MCF 10A (cell line): Measurements from ENCODE around the gene MTG2. TPM values are rescaled to one million over a fixed set of nuclear protein-coding genes. Genes with fewer than 3 reads are reported as not detected.

Source experiments
- BruUV-seq: library from RNA; stranded (reverse); fragments of 400-500 nt; replicated peaks from 2 replicates; lab custom pipeline; 2021; lab: Mats Ljungman, UMichigan
- CTCF ChIA-PET: fragments of 300-600 bp; sonication (Branson Sonifier 250); formaldehyde crosslinking; extraction: SDS; loops from one replicate; lab custom pipeline; 2021; ENCODE audit warnings: antibody characterized with exemption, inconsistent platforms; lab: Yijun Ruan, JAX
- POLR2A ChIA-PET: fragments of 300-600, 350-650 bp; sonication (Branson Sonifier 250); formaldehyde crosslinking; extraction: SDS; loops from one replicate; lab custom pipeline; 2020; ENCODE audit warnings: antibody characterized with exemption, inconsistent platforms; lab: Yijun Ruan, JAX
- DNase-seq: peaks from one replicate; pipeline ENCODE4 v3.0.0-alpha.2; 2018; ENCODE audit not compliant: unreplicated experiment
- H3K27ac Mint-ChIP-seq: one replicate; pipeline ENCODE4 v1.8.0; 2022; ENCODE audit warnings: mild to moderate bottlenecking, low read depth, mixed read lengths; ENCODE audit not compliant: unreplicated experiment
- H3K27me3 Mint-ChIP-seq: one replicate; pipeline ENCODE4 v1.8.0; 2022; ENCODE audit warnings: mixed read lengths; ENCODE audit not compliant: insufficient read depth, unreplicated experiment
- H3K36me3 Mint-ChIP-seq: one replicate; pipeline ENCODE4 v1.8.0; 2022; ENCODE audit warnings: mild to moderate bottlenecking, moderate library complexity, mixed read lengths; ENCODE audit not compliant: insufficient read depth, unreplicated experiment
- H3K4me1 Mint-ChIP-seq: one replicate; pipeline ENCODE4 v1.8.0; 2022; ENCODE audit warnings: mixed read lengths; ENCODE audit not compliant: insufficient read depth, unreplicated experiment
- H3K4me3 Mint-ChIP-seq: one replicate; pipeline ENCODE4 v1.8.0; 2022; ENCODE audit warnings: mild to moderate bottlenecking, moderate library complexity, mixed read lengths; ENCODE audit not compliant: unreplicated experiment
- H3K9me3 Mint-ChIP-seq: one replicate; pipeline ENCODE4 v1.8.0; 2022; ENCODE audit warnings: mixed read lengths; ENCODE audit not compliant: unreplicated experiment
- intact Hi-C: fragments of 100-400 bp; cut with micrococcal nuclease; formaldehyde crosslinking; loops from 2 replicates; pipeline ENCODE4 v1.14.1; 2022
- total RNA-seq: library from RNA; stranded (reverse); gene quantifications from 2 replicates; pipeline ENCODE4 v1.2.3, GENCODE V29; 2022
- TF ChIP-seq, protein P1 (sequence below): fragments of 200-600 bp; IDR thresholded peaks from one replicate; pipeline ENCODE4 v1.8.0; 2022; ENCODE audit warnings: antibody characterized with exemption, mild to moderate bottlenecking; ENCODE audit not compliant: unreplicated experiment

Gene MTG2
- total RNA-seq, 1 experiment from 2014 or later: 61.0 TPM

DNA sequence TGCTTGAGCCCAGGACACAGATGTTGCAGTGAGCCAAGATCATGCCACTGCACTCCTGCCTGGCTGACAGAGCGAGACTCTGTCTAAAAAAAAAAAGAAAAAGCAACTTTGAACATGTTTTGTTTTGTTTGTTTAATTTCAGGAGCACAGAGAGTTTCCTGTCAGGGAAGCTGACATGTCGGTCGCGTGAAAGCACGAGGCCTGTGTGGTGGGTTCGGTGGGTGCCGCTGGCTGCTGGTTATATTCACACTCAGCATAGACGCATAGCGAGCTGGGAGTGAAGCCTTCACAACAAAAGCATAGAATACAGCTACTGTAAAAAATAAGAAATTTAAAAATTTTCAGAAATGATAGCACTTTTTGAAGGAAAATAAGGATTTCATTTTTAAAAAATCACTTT is 14.5 kb downstream of the MTG2 start:
- peaks cover 74% of the 10 kb centered on the region for H3K36me3 Mint-ChIP-seq
- BruUV-seq: no TSS peak
- H3K9me3 Mint-ChIP-seq: no peaks in the 10 kb centered on the region
- TF ChIP-seq, protein P1, sequence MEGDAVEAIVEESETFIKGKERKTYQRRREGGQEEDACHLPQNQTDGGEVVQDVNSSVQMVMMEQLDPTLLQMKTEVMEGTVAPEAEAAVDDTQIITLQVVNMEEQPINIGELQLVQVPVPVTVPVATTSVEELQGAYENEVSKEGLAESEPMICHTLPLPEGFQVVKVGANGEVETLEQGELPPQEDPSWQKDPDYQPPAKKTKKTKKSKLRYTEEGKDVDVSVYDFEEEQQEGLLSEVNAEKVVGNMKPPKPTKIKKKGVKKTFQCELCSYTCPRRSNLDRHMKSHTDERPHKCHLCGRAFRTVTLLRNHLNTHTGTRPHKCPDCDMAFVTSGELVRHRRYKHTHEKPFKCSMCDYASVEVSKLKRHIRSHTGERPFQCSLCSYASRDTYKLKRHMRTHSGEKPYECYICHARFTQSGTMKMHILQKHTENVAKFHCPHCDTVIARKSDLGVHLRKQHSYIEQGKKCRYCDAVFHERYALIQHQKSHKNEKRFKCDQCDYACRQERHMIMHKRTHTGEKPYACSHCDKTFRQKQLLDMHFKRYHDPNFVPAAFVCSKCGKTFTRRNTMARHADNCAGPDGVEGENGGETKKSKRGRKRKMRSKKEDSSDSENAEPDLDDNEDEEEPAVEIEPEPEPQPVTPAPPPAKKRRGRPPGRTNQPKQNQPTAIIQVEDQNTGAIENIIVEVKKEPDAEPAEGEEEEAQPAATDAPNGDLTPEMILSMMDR: no peak
- H3K27ac Mint-ChIP-seq: no peak overlapping the region
- H3K4me3 Mint-ChIP-seq: no peak overlapping the region
- no peaks in the 10 kb centered on the region for H3K27me3 Mint-ChIP-seq
- ChIA-PET CTCF (no interaction called here), POLR2A (interaction anchor here (0.6 to 1.9 kb wide), 2 partner anchors 9 to 18 kb away, joined by 3 to 5 read pairs; no protein-coding TSS in a partner anchor)
- intact Hi-C loops: no loop called here
- DNase-seq: no peak
- H3K4me1 Mint-ChIP-seq: no peaks in the 10 kb centered on the region

GRCh38 chr20:62197801-62198200 is 15.0 kb downstream of the MTG2 start:
- no TSS peak for BruUV-seq
- POLR2A ChIA-PET: interaction anchor here (0.6 to 1.9 kb wide), 2 partner anchors 10 to 18 kb away, joined by 3 to 5 read pairs; no protein-coding TSS in a partner anchor
- DNase-seq: no peak
- H3K4me1 Mint-ChIP-seq: no peaks in the 10 kb centered on the region
- H3K36me3 Mint-ChIP-seq: peaks cover 77% of the 10 kb centered on the region
- no peak overlapping the region for H3K27ac Mint-ChIP-seq
- TF ChIP-seq, protein P1: no peak
- intact Hi-C loops: no loop called here
- no peak overlapping the region for H3K4me3 Mint-ChIP-seq
- H3K27me3 Mint-ChIP-seq: no peaks in the 10 kb centered on the region
- CTCF ChIA-PET: no interaction called here
- H3K9me3 Mint-ChIP-seq: no peaks in the 10 kb centered on the region

GRCh38 chr20:62198496-62198895 is 15.7 kb downstream of the MTG2 start:
- intact Hi-C loops: no loop called here
- CTCF ChIA-PET: interaction anchor here (1.4 kb wide), 1 partner anchor 10 kb away, joined by 10 read pairs; no protein-coding TSS in a partner anchor
- Mint-ChIP-seq H3K36me3 (peaks cover 77% of the 10 kb centered on the region), H3K27me3 (no peaks in the 10 kb centered on the region), H3K27ac (no peak overlapping the region), H3K4me1 (no peaks in the 10 kb centered on the region), H3K9me3 (no peaks in the 10 kb centered on the region), H3K4me3 (no peak overlapping the region)
- TF ChIP-seq, protein P1: no peak
- POLR2A ChIA-PET: interaction anchor here (1.0 to 1.9 kb wide), 2 partner anchors 11 to 15 kb away, joined by 3 to 5 read pairs; no protein-coding TSS in a partner anchor
- no TSS peak for BruUV-seq
- DNase-seq: no peak

DNA sequence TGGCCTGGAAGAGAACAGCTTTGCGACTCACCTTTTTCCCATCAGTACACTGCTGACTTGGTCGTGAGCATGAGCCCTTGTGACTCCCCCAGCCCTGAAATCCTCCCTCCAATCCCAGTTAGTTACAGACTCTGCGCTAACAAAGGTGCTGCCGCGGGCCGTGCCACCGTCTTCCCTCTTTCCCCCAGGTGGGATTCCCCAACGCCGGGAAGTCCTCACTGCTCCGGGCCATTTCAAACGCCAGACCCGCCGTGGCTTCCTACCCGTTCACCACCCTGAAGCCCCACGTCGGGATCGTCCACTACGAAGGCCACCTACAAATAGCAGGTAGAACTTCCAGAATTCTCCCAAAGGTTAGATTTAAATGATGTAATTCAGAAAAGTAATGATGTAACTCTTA is 16.1 kb downstream of the MTG2 start:
- H3K4me1 Mint-ChIP-seq: no peaks in the 10 kb centered on the region
- ChIA-PET POLR2A (interaction anchor here (1.0 to 1.2 kb wide), 2 partner anchors 16 to 37 kb away, joined by 3 read pairs; no protein-coding TSS in a partner anchor), CTCF (interaction anchor here (1.4 kb wide), 1 partner anchor 11 kb away, joined by 10 read pairs; no protein-coding TSS in a partner anchor)
- H3K27me3 Mint-ChIP-seq: no peaks in the 10 kb centered on the region
- TF ChIP-seq, protein P1: no peak
- DNase-seq: no peak
- peaks cover 77% of the 10 kb centered on the region for H3K36me3 Mint-ChIP-seq
- no peak overlapping the region for H3K27ac Mint-ChIP-seq
- no peak overlapping the region for H3K4me3 Mint-ChIP-seq
- H3K9me3 Mint-ChIP-seq: no peaks in the 10 kb centered on the region
- intact Hi-C loops: no loop called here
- no TSS peak for BruUV-seq
